B cell (primary cell): ENCODE data around the gene C19orf85. TPM values are rescaled to one million over a fixed set of nuclear protein-coding genes. Genes with fewer than 3 reads are reported as not detected.

Experiments
- ATAC-seq: fragments of 200-7000 bp; cut with Tn5 transposase; one replicate; pipeline ENCODE4 v1.10.0; 2021; ENCODE audit warnings: low read depth, mild to moderate bottlenecking, moderate number of reproducible peaks, moderate library complexity
- CTCF ChIA-PET: fragments of 350-600 bp; sonication (Branson Sonifier 250); formaldehyde crosslinking; loops from one replicate; lab custom pipeline; 2021; ENCODE audit warnings: antibody characterized with exemption, inconsistent platforms; lab: Charles Lee
- POLR2A ChIA-PET: fragments of 350-600 bp; sonication (Branson Sonifier 250); formaldehyde crosslinking; loops from one replicate; lab custom pipeline; 2021; ENCODE audit warnings: antibody characterized with exemption; lab: Charles Lee
- DNase-seq: peaks from one replicate; pipeline ENCODE4 v3.0.0; 2013
- H2AFZ ChIP-seq: 2 replicates; pipeline ENCODE4 v1.6.1; 2012; ENCODE audit warnings: mild to moderate bottlenecking, low read depth, low read length; ENCODE audit not compliant: insufficient read depth, poor library complexity, severe bottlenecking
- H3K27ac ChIP-seq, 2 donors: 1 replicate in 1 of 2; 2 replicates in 1 of 2; pipeline ENCODE4 v1.5.1; 2012 to 2013; ENCODE audit warnings: low read length in 2 of 2, mild to moderate bottlenecking in 2 of 2, moderate library complexity in 1 of 2
- H3K27me3 ChIP-seq, 4 experiments: fragments of 200-600 bp in 1 of 4; sonication (generic) in 1 of 4; replicated peaks in 1 of 4; 1 replicate in 2 of 4; 2 replicates in 2 of 4; pipeline versions ENCODE4 v1.6.1 to v1.7.0; 2013 to 2016; ENCODE audit warnings: low read length in 3 of 4, mild to moderate bottlenecking in 2 of 4, mixed read lengths in 1 of 4, moderate library complexity in 1 of 4; ENCODE audit not compliant: insufficient read depth in 4 of 4, control insufficient read depth in 3 of 4; ENCODE audit errors: control extremely low read depth in 1 of 4
- H3K36me3 ChIP-seq, 2 experiments: replicated peaks in 1 of 2; 1 replicate in 1 of 2; 2 replicates in 1 of 2; pipeline versions ENCODE4 v1.6.1 to v1.7.1; 2013; ENCODE audit warnings: low read length in 1 of 2; ENCODE audit not compliant: insufficient read depth in 2 of 2, control insufficient read depth in 1 of 2; ENCODE audit errors: control extremely low read depth in 1 of 2, extremely low read depth in 1 of 2
- H3K4me1 ChIP-seq, 2 donors: fragments of 200-600 bp in 1 of 2; sonication (generic) in 1 of 2; 1 replicate in 1 of 2; 2 replicates in 1 of 2; pipeline versions ENCODE4 v1.5.1 to v1.6.1; 2013 to 2017; ENCODE audit warnings: low read length in 2 of 2; ENCODE audit not compliant: control insufficient read depth in 2 of 2, insufficient read depth in 2 of 2
- H3K4me2 ChIP-seq: replicated peaks from 2 replicates; pipeline ENCODE3; 2012; ENCODE audit warnings: mild to moderate bottlenecking, low read depth, low read length; ENCODE audit not compliant: poor library complexity, severe bottlenecking
- H3K4me3 ChIP-seq, 5 experiments: fragments of 200-600 bp in 1 of 5; sonication (generic) in 1 of 5; 1 replicate in 3 of 5; 2 replicates in 2 of 5; pipeline versions ENCODE4 v1.5.1 to v1.7.0; 2011 to 2016; ENCODE audit warnings: low read length in 4 of 5, mild to moderate bottlenecking in 4 of 5, low read depth in 2 of 5, control low read depth in 1 of 5, moderate library complexity in 1 of 5; ENCODE audit not compliant: insufficient read depth in 1 of 5; ENCODE audit errors: control extremely low read depth in 1 of 5, extremely low read depth in 1 of 5
- H3K79me2 ChIP-seq: fragments of 200-600 bp; sonication (generic); one replicate; pipeline ENCODE4 v1.6.0; 2016; ENCODE audit warnings: low read length; ENCODE audit not compliant: control insufficient read depth, insufficient read depth
- H3K9ac ChIP-seq: fragments of 200-600 bp; sonication (generic); 2 replicates; pipeline ENCODE4 v1.6.1; 2017; ENCODE audit warnings: mild to moderate bottlenecking, low read length, moderate library complexity
- H3K9me3 ChIP-seq, 3 donors: one replicate each; pipeline versions ENCODE4 v1.6.1 to v1.7.1; 2013; ENCODE audit warnings: low read length in 2 of 3; ENCODE audit not compliant: control insufficient read depth in 2 of 3, insufficient read depth in 1 of 3; ENCODE audit errors: control extremely low read depth in 1 of 3
- H4K20me1 ChIP-seq: 2 replicates; pipeline ENCODE4 v1.6.0; 2012; ENCODE audit warnings: mild to moderate bottlenecking, low read length; ENCODE audit not compliant: insufficient read depth, control insufficient read depth, poor library complexity, severe bottlenecking
- H3K27ac Mint-ChIP-seq: one replicate; pipeline ENCODE4 v1.8.0; 2021; ENCODE audit warnings: mixed read lengths
- H3K27me3 Mint-ChIP-seq: one replicate; pipeline ENCODE4 v1.8.0; 2021; ENCODE audit warnings: mixed read lengths
- H3K4me1 Mint-ChIP-seq: one replicate; pipeline ENCODE4 v1.8.0; 2021; ENCODE audit warnings: mixed read lengths
- H3K4me3 Mint-ChIP-seq: one replicate; pipeline ENCODE4 v1.8.0; 2021; ENCODE audit warnings: mixed read lengths
- H3K9me3 Mint-ChIP-seq: one replicate; pipeline ENCODE4 v1.8.0; 2022; ENCODE audit warnings: mixed read lengths; ENCODE audit not compliant: insufficient read depth
- EZH2 ChIP-seq: IDR thresholded peaks from 2 replicates; pipeline ENCODE4 v1.6.1; 2012; ENCODE audit warnings: borderline replicate concordance, low read depth, mild to moderate bottlenecking, moderate library complexity, low read length; ENCODE audit not compliant: insufficient read depth, poor library complexity, severe bottlenecking
- WGBS: methylation state at CpG from one replicate; pipeline ENCODE4 v1.1.5; 2013; ENCODE audit warnings: missing lambda C conversion rate; ENCODE audit not compliant: insufficient coverage; 5-methylcytosine and 5-hydroxymethylcytosine counted together
- intact Hi-C: fragments of 100-400 bp; cut with micrococcal nuclease; formaldehyde crosslinking; loops from one replicate; pipeline ENCODE4 v1.10.0; 2022
- polyA plus RNA-seq: library from polyadenylated mRNA; depleted of rRNA; stranded (reverse); fragments of >200 nt; gene quantifications from 2 replicates; pipeline ENCODE4 v1.2.3, GENCODE V29; 2012
- total RNA-seq, 2 donors: library from RNA; stranded (reverse); fragments of 120-200 nt in 1 of 2; gene quantifications; 1 replicate in 1 of 2; 2 replicates in 1 of 2; pipeline versions ENCODE4 v1.2.3 to v1.2.4, GENCODE V29; 2013 to 2022
- TF ChIP-seq, protein P1 (sequence below): fragments of 200-600 bp; IDR thresholded peaks from one replicate; pipeline ENCODE4 v1.8.0; 2022; ENCODE audit warnings: antibody characterized with exemption, mild to moderate bottlenecking

The C19orf85 gene
- total and polyA plus RNA-seq, 2 donors (not counting 1 experiment from before 2014, with no cell fraction given), result not detected

DNA sequence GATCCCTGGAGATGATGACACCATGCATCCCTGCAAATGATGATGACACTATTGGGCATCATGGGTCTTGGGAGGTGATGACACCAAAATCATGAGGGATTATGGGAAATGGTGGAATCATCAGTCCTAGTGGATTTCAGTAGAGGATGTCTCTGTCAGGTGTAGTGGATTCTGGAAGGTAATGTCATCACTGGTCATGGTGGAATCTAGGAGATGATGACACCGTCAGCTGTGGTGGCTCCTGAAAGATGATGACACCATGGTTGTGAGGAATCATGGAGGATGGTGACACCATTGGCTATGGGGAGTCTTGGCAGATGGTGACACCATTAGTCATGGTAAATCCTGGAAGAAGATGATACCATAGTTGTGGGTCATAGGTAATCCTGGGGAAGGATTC, 33.4 kb downstream of the C19orf85 start:
- ChIA-PET CTCF (no interaction called here), POLR2A (interaction anchor here (0.6 kb wide), 1 partner anchor 402 kb away, joined by 3 read pairs; no protein-coding TSS in a partner anchor)
- Mint-ChIP-seq H3K9me3 (no peaks in the 10 kb centered on the region), H3K4me1 (no peaks in the 10 kb centered on the region), H3K27ac (no peak overlapping the region), H3K27me3 (peaks cover 44% of the 10 kb centered on the region), H3K4me3 (no peak overlapping the region)
- Histone ChIP-seq H3K27me3 (peaks cover 0 to 63% (median 23%) of the 10 kb centered on the region in 4 experiments), H3K36me3 (no peaks in the 10 kb centered on the region), H4K20me1 (no peaks in the 10 kb centered on the region), H3K9me3 (peaks cover 0 to 12% (median 0%) of the 10 kb centered on the region in 3 donors), H3K27ac (no peak overlapping the region), H3K79me2 (no peaks in the 10 kb centered on the region), H3K4me3 (no peak overlapping the region), H3K4me1 (no peaks in the 10 kb centered on the region), H2AFZ (no peak overlapping the region), H3K9ac (no peak overlapping the region), H3K4me2 (no peak overlapping the region)
- ATAC-seq (no peak), DNase-seq (no peak)
- TF ChIP-seq, protein P1, sequence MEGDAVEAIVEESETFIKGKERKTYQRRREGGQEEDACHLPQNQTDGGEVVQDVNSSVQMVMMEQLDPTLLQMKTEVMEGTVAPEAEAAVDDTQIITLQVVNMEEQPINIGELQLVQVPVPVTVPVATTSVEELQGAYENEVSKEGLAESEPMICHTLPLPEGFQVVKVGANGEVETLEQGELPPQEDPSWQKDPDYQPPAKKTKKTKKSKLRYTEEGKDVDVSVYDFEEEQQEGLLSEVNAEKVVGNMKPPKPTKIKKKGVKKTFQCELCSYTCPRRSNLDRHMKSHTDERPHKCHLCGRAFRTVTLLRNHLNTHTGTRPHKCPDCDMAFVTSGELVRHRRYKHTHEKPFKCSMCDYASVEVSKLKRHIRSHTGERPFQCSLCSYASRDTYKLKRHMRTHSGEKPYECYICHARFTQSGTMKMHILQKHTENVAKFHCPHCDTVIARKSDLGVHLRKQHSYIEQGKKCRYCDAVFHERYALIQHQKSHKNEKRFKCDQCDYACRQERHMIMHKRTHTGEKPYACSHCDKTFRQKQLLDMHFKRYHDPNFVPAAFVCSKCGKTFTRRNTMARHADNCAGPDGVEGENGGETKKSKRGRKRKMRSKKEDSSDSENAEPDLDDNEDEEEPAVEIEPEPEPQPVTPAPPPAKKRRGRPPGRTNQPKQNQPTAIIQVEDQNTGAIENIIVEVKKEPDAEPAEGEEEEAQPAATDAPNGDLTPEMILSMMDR, result no peak
- no peak for TF ChIP-seq EZH2
- intact Hi-C loops, result no loop called here
- WGBS, result 100% methylated on average over 1 of the region's 1 CpG

DNA sequence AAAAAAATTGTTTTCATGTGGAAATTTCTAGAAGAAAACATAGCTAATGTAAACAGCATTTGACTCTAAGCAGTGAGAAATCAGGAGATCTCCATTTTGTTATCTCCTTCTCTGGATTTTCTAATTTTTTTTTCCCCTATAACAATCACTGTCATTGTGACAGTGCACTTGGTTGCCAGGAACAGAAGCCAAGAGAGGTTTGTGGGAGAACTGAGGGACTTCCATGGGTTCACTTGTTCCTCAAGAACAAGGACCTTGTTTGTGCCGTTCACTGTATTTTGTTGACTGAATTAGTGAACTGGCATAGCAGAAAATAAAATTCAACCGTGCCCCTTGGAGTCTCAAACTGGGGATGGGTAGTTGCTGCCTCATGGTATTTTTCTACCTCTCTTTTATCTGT, 38.5 kb downstream of the C19orf85 start:
- no peak for DNase-seq
- WGBS, result 60% methylated on average over 1 of the region's 2 CpGs
- no peak for ATAC-seq
- H3K4me1 ChIP-seq, result no peaks in the 10 kb centered on the region
- H3K27me3 ChIP-seq, result peaks cover 0 to 39% (median 10%) of the 10 kb centered on the region in 4 experiments
- no peaks in the 10 kb centered on the region for H4K20me1 ChIP-seq
- H3K9ac ChIP-seq, result no peak overlapping the region
- no peak overlapping the region for H3K4me3 Mint-ChIP-seq
- intact Hi-C loops, result no loop called here
- H3K27ac ChIP-seq, result no peak overlapping the region
- ChIA-PET CTCF (interaction anchor here (2.2 kb wide), 1 partner anchor 285 kb away, joined by 6 read pairs; no protein-coding TSS in a partner anchor), POLR2A (no interaction called here)
- H3K9me3 Mint-ChIP-seq, result no peaks in the 10 kb centered on the region
- peaks cover 46% of the 10 kb centered on the region for H3K27me3 Mint-ChIP-seq
- no peaks in the 10 kb centered on the region for H3K79me2 ChIP-seq
- H3K36me3 ChIP-seq, result no peaks in the 10 kb centered on the region
- no peak overlapping the region for H2AFZ ChIP-seq
- no peak overlapping the region for H3K4me3 ChIP-seq
- H3K4me1 Mint-ChIP-seq, result no peaks in the 10 kb centered on the region
- H3K9me3 ChIP-seq, result peaks cover 0 to 8% (median 0%) of the 10 kb centered on the region in 3 donors
- H3K4me2 ChIP-seq, result no peak overlapping the region
- TF ChIP-seq EZH2, result no peak
- TF ChIP-seq, protein P1, result no peak
- no peak overlapping the region for H3K27ac Mint-ChIP-seq
